ENCODE measurements around the gene NUCKS1. TPM values are rescaled to one million over a fixed set of nuclear protein-coding genes. Genes with fewer than 3 reads are reported as not detected.

Gene NUCKS1
- polyA plus RNA-seq, 1 of the 3 experiments (the other 2 are of a cell fraction), result 25.4 TPM

DNA sequence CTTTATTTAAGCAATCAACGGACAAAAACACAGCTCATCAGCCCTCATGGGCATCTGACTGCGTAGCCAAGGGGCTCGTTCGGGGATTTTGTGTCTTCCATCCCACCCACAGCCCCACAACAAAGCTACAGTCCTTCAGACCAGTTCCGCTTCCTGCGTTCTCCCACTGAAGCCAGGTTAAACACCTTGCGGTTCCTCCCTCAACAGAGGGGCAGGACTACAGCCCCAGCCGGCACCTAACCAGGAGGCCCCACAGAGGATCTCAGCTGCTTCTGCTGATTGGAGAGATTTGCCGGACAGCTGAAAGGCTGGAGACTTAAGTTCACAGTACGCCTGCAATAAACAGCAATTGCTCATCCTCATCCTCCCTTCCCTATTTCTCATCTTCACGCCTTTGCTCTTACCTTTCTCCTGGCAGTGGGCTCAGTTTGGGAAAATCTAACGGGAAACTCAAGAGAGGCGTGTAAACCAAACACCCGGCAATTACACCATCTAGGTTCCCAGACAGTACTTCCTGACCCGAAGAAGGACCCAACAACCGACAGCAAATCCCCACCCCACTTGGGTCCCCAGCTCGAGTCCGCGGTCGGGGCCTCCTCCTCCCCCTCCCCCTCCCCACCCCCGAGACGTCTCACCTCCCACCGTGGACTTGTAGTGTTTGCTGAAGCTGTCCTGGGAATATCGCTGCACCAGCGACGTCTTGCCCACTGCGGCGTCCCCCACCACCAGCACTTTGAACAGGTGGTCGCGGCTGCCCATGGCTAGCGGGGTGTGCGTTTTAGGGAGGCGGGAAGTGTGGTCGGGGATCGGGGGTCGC, 24.4 kb upstream of the NUCKS1 start:
- no peaks in the 10 kb centered on the region for H4K20me1 ChIP-seq (ENCODE audit: insufficient read depth)
- peak overlapping the region; percentile 94 for H3K4me2 ChIP-seq
- H3F3A ChIP-seq (replicated peaks; ENCODE audit: insufficient read depth), result no peaks in the 10 kb centered on the region
- no peaks in the 10 kb centered on the region for H3K9me3 ChIP-seq
- peak; percentile 45 for DNase-seq
- ChIA-PET POLR2A (interaction anchor here (0.9 kb wide), 1 partner anchor 60 kb away, joined by 4 read pairs; no protein-coding TSS in a partner anchor), CTCF (interaction anchor here (1.0 to 7.8 kb wide), 7 partner anchors 17 to 289 kb away, joined by 3 to 37 read pairs (median 5); no protein-coding TSS in a partner anchor)
- H3K4me1 ChIP-seq (ENCODE audit: control insufficient read depth in 1 of 2, insufficient read depth in 2 of 2, low read depth in 1 of 2, low read length in 1 of 2), result peaks cover 0 to 6% of the 10 kb centered on the region in 2 experiments; a peak in 1 of 4 replicates
- peak overlapping the region; percentile 88 to 94 for H3K4me3 ChIP-seq (ENCODE audit: low read depth in 2 of 2, low read length in 1 of 2)
- H3K36me3 ChIP-seq (replicated peaks in 1 of 2; ENCODE audit: control insufficient read depth in 1 of 2, insufficient read depth in 2 of 2, low read length in 1 of 2), result peaks cover 0 to 6% of the 10 kb centered on the region in 2 experiments
- no peak for TF ChIP-seq MEF2A (IDR thresholded peaks at IDR 0.05; ENCODE audit: borderline replicate concordance, low read depth)
- TF ChIP-seq GATA2 (CRISPR knock-in tag; IDR thresholded peaks at IDR 0.05), result no peak
- TF ChIP-seq SMC3 (IDR thresholded peaks at IDR 0.05; ENCODE audit: low read depth, low read length), result no peak
- TF ChIP-seq, protein P1, sequence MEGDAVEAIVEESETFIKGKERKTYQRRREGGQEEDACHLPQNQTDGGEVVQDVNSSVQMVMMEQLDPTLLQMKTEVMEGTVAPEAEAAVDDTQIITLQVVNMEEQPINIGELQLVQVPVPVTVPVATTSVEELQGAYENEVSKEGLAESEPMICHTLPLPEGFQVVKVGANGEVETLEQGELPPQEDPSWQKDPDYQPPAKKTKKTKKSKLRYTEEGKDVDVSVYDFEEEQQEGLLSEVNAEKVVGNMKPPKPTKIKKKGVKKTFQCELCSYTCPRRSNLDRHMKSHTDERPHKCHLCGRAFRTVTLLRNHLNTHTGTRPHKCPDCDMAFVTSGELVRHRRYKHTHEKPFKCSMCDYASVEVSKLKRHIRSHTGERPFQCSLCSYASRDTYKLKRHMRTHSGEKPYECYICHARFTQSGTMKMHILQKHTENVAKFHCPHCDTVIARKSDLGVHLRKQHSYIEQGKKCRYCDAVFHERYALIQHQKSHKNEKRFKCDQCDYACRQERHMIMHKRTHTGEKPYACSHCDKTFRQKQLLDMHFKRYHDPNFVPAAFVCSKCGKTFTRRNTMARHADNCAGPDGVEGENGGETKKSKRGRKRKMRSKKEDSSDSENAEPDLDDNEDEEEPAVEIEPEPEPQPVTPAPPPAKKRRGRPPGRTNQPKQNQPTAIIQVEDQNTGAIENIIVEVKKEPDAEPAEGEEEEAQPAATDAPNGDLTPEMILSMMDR (IDR thresholded peaks at IDR 0.05), result no peak
- no peak for TF ChIP-seq RXRA (IDR thresholded peaks at IDR 0.05; ENCODE audit: borderline replicate concordance, low read depth)
- TF ChIP-seq, protein P2, sequence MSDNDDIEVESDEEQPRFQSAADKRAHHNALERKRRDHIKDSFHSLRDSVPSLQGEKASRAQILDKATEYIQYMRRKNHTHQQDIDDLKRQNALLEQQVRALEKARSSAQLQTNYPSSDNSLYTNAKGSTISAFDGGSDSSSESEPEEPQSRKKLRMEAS (IDR thresholded peaks at IDR 0.05; ENCODE audit: low read depth), result no peak
- no peak for TF ChIP-seq MXI1 (IDR thresholded peaks at IDR 0.05; ENCODE audit: low read depth, low read length)
- no peak for TF ChIP-seq FOXJ3 (CRISPR knock-in tag; IDR thresholded peaks at IDR 0.05)
- TF ChIP-seq, protein P3, sequence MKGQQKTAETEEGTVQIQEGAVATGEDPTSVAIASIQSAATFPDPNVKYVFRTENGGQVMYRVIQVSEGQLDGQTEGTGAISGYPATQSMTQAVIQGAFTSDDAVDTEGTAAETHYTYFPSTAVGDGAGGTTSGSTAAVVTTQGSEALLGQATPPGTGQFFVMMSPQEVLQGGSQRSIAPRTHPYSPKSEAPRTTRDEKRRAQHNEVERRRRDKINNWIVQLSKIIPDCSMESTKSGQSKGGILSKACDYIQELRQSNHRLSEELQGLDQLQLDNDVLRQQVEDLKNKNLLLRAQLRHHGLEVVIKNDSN (IDR thresholded peaks at IDR 0.05; ENCODE audit: borderline replicate concordance, low read depth), result no peak
- TF ChIP-seq, protein P4, sequence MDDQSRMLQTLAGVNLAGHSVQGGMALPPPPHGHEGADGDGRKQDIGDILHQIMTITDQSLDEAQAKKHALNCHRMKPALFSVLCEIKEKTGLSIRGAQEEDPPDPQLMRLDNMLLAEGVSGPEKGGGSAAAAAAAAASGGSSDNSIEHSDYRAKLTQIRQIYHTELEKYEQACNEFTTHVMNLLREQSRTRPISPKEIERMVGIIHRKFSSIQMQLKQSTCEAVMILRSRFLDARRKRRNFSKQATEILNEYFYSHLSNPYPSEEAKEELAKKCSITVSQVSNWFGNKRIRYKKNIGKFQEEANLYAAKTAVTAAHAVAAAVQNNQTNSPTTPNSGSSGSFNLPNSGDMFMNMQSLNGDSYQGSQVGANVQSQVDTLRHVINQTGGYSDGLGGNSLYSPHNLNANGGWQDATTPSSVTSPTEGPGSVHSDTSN (IDR thresholded peaks at IDR 0.05), result no peak
- no peak for TF ChIP-seq TCF12 (IDR thresholded peaks at IDR 0.05)
- TF ChIP-seq GABPA (IDR thresholded peaks at IDR 0.05; ENCODE audit: low read depth), result no peak
- no peak for TF ChIP-seq YY1 (IDR thresholded peaks at IDR 0.05; ENCODE audit: low read depth)
- TF ChIP-seq RFX5 (IDR thresholded peaks at IDR 0.05; ENCODE audit: low read length), result no peak
- peak overlapping the region; percentile 98 for H2AFZ ChIP-seq (ENCODE audit: low read depth)
- peak overlapping the region; percentile 71 for H3K9ac ChIP-seq
- 36% methylated on average over 36 of the region's 36 CpGs for WGBS (ENCODE audit: low lambda C conversion rate)
- no peaks in the 10 kb centered on the region; the same call in 1 of the 2 replicates for H3K27me3 ChIP-seq (ENCODE audit: insufficient read depth)
- no peaks in the 10 kb centered on the region for H3K9me2 ChIP-seq
- H3K79me2 ChIP-seq (ENCODE audit: insufficient read depth), result no peaks in the 10 kb centered on the region
- no peak overlapping the region for H3K27ac ChIP-seq (ENCODE audit: low read depth in 2 of 2, low read length in 1 of 2)
